Esophagus muscularis mucosa (tissue), 4 donors: ENCODE measurements around the gene SLC44A5. TPM values are rescaled to one million over a fixed set of nuclear protein-coding genes. Genes with fewer than 3 reads are reported as not detected.
"Not testable (repeated sequence)": the region's sequence is repeated elsewhere in the genome, so short reads cannot be mapped to it uniquely, and the experiment has no call there.

Experiments used
- DNase-seq: peaks from one replicate; pipeline ENCODE4 v3.0.0-alpha.2; 2017; ENCODE audit errors: extremely low spot score
- H3K27ac ChIP-seq, 4 donors: fragments of 200-600 bp; sonication (generic); replicated peaks in 1 of 4; 1 replicate in 3 of 4; 2 replicates in 1 of 4; pipeline ENCODE4 v1.5.1; 2016 to 2019; ENCODE audit warnings: mild to moderate bottlenecking in 1 of 4
- H3K27me3 ChIP-seq, 4 donors: fragments of 200-600 bp; sonication (generic); one replicate each; pipeline versions ENCODE4 v1.5.1 to v1.6.0; 2016 to 2019
- H3K36me3 ChIP-seq, 4 donors: fragments of 200-600 bp; sonication (generic); one replicate each; pipeline ENCODE4 v1.5.1; 2016 to 2019
- H3K4me1 ChIP-seq, 4 donors: fragments of 200-600 bp; sonication (generic); one replicate each; pipeline ENCODE4 v1.5.1; 2016 to 2019
- H3K4me3 ChIP-seq, 4 donors: fragments of 200-600 bp; sonication (generic); 1 replicate in 2 of 4; 2 replicates in 2 of 4; pipeline ENCODE4 v1.5.1; 2016 to 2019; ENCODE audit warnings: mild to moderate bottlenecking in 4 of 4, moderate library complexity in 1 of 4
- H3K9me3 ChIP-seq, 4 donors: fragments of 200-600 bp; sonication (generic); 1 replicate in 3 of 4; 2 replicates in 1 of 4; pipeline ENCODE4 v1.5.1; 2016 to 2019
- EP300 ChIP-seq: sonication (generic); formaldehyde crosslinking; IDR thresholded peaks from one replicate; pipeline ENCODE4 v1.6.1; 2017; ENCODE audit warnings: antibody characterized with exemption
- POLR2A ChIP-seq: fragments of 450-650 bp; IDR thresholded peaks from one replicate; pipeline ENCODE4 v1.6.1; 2017; ENCODE audit warnings: antibody characterized with exemption, moderate library complexity, mild to moderate bottlenecking, low read depth
- POLR2AphosphoS5 ChIP-seq, 2 donors: sonication (generic); formaldehyde crosslinking; IDR thresholded peaks; one replicate each; pipeline ENCODE4 v1.6.1; 2017; ENCODE audit warnings: antibody characterized with exemption in 2 of 2
- WGBS: methylation state at CpG from one replicate; pipeline ENCODE4 v1.1.5; 2018; 5-methylcytosine and 5-hydroxymethylcytosine counted together
- intact Hi-C: fragments of 100-400 bp; cut with DNase I; formaldehyde crosslinking; loops from one replicate; pipeline ENCODE4 v1.15.1; 2023
- total RNA-seq, 4 donors: library from RNA; depleted of rRNA; stranded (reverse); fragments of >200 nt; gene quantifications; one replicate each; pipeline versions ENCODE4 v1.1.0 to v1.2.1, GENCODE V29; 2016
- TF ChIP-seq, protein P1 (sequence below), 3 experiments: fragments of 200-600 bp in 2 of 3; fragments of 450-650 bp in 1 of 3; sonication (generic) in 2 of 3; IDR thresholded peaks; one replicate each; pipeline ENCODE4 v1.5.1; 2017 to 2019; ENCODE audit warnings: antibody characterized with exemption in 3 of 3, mild to moderate bottlenecking in 2 of 3, moderate library complexity in 1 of 3

The SLC44A5 gene
- total RNA-seq, 4 donors from 2014 or later, result 0.17 to 0.71 (median 0.23) TPM; not detected in 1

DNA sequence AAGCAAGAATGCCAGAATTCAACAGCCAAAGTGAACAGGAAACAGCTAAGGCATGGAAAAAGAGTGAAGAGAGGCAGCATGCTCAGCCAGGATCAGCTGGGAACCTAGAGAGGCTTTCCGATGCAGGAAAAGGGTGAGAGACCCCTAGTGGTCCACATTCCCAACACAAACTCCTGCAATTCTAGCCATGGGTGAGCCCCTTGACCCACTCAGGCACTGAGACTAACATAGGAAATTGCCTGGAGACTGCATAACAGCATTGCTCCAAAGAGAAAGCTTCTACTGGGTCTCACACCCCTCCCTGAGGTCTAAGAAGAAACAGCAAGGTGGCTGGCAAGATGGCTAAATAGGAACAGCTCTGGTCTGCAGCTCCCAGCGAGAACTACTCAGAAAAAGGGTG lies 353.5 kb downstream of the SLC44A5 start:
- Histone ChIP-seq H3K4me3 (no peak overlapping the region), H3K36me3 (no peaks in the 10 kb centered on the region), H3K4me1 (no peaks in the 10 kb centered on the region), H3K27me3 (peaks cover 0 to 7% (median 0%) of the 10 kb centered on the region in 4 donors), H3K27ac (no peak overlapping the region), H3K9me3 (no peaks in the 10 kb centered on the region)
- intact Hi-C loops, result no loop called here
- DNase-seq, result no peak
- no peak for TF ChIP-seq POLR2A
- no peak for TF ChIP-seq EP300
- TF ChIP-seq, protein P1, sequence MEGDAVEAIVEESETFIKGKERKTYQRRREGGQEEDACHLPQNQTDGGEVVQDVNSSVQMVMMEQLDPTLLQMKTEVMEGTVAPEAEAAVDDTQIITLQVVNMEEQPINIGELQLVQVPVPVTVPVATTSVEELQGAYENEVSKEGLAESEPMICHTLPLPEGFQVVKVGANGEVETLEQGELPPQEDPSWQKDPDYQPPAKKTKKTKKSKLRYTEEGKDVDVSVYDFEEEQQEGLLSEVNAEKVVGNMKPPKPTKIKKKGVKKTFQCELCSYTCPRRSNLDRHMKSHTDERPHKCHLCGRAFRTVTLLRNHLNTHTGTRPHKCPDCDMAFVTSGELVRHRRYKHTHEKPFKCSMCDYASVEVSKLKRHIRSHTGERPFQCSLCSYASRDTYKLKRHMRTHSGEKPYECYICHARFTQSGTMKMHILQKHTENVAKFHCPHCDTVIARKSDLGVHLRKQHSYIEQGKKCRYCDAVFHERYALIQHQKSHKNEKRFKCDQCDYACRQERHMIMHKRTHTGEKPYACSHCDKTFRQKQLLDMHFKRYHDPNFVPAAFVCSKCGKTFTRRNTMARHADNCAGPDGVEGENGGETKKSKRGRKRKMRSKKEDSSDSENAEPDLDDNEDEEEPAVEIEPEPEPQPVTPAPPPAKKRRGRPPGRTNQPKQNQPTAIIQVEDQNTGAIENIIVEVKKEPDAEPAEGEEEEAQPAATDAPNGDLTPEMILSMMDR (IDR thresholded peaks at IDR 0.05), result no peak
- TF ChIP-seq POLR2AphosphoS5 (IDR thresholded peaks at IDR 0.05), result no peak
- 50% methylated on average over 2 of the region's 2 CpGs for WGBS

DNA sequence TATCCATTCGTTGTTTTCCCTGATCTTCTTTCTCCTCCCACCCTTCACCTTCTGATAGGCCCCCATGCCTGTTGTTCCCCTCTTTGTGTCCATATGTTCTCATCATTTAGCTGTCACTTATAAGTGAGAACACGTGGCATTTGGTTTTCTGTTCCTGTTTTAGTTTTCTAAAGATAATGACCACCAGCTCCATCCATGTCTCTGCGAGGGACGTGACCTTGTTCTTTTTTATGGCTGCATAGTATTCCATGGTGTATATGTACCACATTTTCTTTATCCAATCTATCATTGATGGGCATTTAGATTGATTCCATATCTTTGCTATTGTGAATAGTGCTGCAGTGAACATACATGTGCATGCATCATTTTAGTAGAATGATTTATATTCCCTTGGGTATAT lies 360.8 kb downstream of the SLC44A5 start:
- intact Hi-C loops, H3K4me3 ChIP-seq, H3K4me1 ChIP-seq, H3K27me3 ChIP-seq, H3K9me3 ChIP-seq, H3K27ac ChIP-seq, H3K36me3 ChIP-seq, DNase-seq: not testable (repeated sequence)
- 65% methylated on average over 4 of the region's 4 CpGs for WGBS

DNA sequence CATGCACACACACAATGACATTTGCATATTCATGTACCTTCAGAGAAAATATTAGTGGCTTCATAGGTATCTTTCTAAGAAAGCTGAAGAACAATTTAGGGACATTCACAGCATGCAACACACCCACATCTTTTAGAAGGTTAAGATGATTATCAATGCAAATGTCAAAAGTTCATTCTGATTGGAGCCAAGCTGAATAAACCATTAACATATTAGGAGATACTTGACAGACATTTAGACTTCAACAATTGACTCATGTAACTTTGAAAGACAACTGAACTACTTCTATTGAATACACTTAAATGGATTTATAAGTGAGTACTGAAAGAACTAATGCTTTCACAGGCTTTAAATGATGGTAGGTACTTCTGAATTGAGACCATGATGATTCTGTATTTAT lies 365.7 kb downstream of the SLC44A5 start:
- Histone ChIP-seq H3K27ac (no peak overlapping the region), H3K36me3 (no peaks in the 10 kb centered on the region), H3K9me3 (no peaks in the 10 kb centered on the region), H3K4me3 (no peak overlapping the region), H3K4me1 (no peaks in the 10 kb centered on the region), H3K27me3 (no peaks in the 10 kb centered on the region)
- TF ChIP-seq POLR2AphosphoS5 (IDR thresholded peaks at IDR 0.05) (no peak), EP300 (no peak), POLR2A (no peak)
- TF ChIP-seq, protein P1 (IDR thresholded peaks at IDR 0.05), result no peak
- intact Hi-C loops, result no loop called here
- DNase-seq, result no peak

DNA sequence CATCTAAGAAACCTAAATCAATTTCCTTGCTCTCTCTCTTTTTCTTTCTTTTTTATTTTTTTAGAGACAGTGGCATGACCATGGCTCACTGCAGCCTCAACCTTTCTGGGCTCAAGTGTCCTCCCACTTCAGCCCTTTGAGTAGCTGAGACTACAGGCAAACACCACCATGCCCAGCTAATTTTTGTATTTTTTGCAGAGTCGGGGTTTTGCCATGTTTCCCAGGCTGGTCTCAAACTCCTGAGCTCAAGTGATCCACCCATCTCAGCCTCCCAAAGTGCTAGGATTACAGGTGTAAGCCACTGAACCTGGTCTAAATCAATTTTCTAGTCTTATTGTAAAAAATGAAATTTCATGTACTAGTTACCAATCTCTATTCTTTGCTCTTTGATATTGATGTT lies 367.8 kb downstream of the SLC44A5 start:
- intact Hi-C loops, result no loop called here
- Histone ChIP-seq H3K27ac (no peak overlapping the region), H3K4me1 (no peaks in the 10 kb centered on the region), H3K4me3 (no peak overlapping the region), H3K9me3 (no peaks in the 10 kb centered on the region), H3K27me3 (no peaks in the 10 kb centered on the region), H3K36me3 (no peaks in the 10 kb centered on the region)
- WGBS, result 82% methylated on average over 1 of the region's 1 CpG
- TF ChIP-seq, protein P1 (IDR thresholded peaks at IDR 0.05), result no peak
- TF ChIP-seq POLR2AphosphoS5 (IDR thresholded peaks at IDR 0.05), result no peak
- no peak for TF ChIP-seq POLR2A
- TF ChIP-seq EP300, result no peak
- DNase-seq, result no peak

DNA sequence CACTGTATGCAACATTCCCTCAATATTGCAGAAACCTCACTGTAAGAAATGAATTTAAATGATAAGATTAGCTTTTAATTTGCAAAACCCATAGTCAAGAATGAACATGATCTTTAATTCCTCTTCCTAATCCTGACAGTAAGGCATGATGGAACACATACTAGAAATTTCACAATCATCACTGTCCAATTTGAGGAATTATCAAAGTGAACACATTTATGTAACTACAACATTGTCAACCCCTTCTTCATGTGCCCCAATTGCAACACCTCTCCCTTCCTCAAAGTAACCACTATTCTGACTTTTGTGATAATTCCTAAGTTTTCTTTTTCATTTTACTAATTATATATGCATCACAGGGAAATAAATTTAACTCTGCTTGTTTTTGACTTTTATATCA lies 373.6 kb downstream of the SLC44A5 start:
- intact Hi-C loops, result no loop called here
- H3K4me1 ChIP-seq, result no peaks in the 10 kb centered on the region
- H3K27ac ChIP-seq, result no peak overlapping the region
- H3K4me3 ChIP-seq, result no peak overlapping the region
- no peaks in the 10 kb centered on the region for H3K27me3 ChIP-seq
- H3K9me3 ChIP-seq, result no peaks in the 10 kb centered on the region
- DNase-seq, result no peak
- no peaks in the 10 kb centered on the region for H3K36me3 ChIP-seq
- no peak for TF ChIP-seq EP300
- no peak for TF ChIP-seq POLR2AphosphoS5 (IDR thresholded peaks at IDR 0.05)
- TF ChIP-seq, protein P1 (IDR thresholded peaks at IDR 0.05), result no peak
- TF ChIP-seq POLR2A, result no peak
